ENCODE measurements around the gene GULP1. TPM values are rescaled to one million over a fixed set of nuclear protein-coding genes. Genes with fewer than 3 reads are reported as not detected.

GULP1 gene
- total RNA-seq, 1 experiment from 2014 or later: 140 TPM

DNA sequence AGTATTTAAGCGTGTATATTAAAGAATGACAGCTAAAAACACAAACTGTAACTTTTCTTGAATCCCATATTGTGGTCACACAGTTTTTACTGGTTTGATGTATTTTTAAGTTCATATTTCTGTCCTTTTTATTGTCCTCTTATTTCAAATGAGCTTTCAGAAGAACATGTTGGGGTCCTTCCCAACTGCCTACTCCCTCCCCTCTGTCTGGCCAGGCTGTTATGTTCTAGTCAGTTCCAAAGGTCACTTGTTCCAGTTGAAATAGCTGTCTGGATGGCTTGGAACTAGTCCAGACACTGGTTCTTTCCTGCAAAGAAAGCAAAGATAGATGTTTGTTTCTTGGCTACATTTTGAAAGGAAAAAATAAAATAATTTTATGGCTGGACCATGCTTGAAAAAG lies 306.9 kb downstream of the GULP1 start:
- Histone ChIP-seq H2AK5ac (ENCODE audit: insufficient read length, low read length) (no peak overlapping the region), H3K18ac (ENCODE audit: insufficient read length, low read depth, low read length) (no peak overlapping the region), H3K4me2 (ENCODE audit: insufficient read depth, insufficient read length, low read length) (no peak overlapping the region), H4K8ac (replicated peaks; ENCODE audit: insufficient read length, low read depth, low read length) (no peak overlapping the region), H3K79me2 (ENCODE audit: insufficient read depth, low read length) (no peaks in the 10 kb centered on the region), H3K9ac (ENCODE audit: extremely low read depth, insufficient read length, low read length) (no peak overlapping the region), H3K4me1 (ENCODE audit: insufficient read depth, low read length) (peaks cover 3% of the 10 kb centered on the region; the same call in 1 of the 2 replicates), H2BK12ac (ENCODE audit: insufficient read length, low read depth, low read length) (no peak overlapping the region), H3T11ph (ENCODE audit: low read length) (no peak overlapping the region), H4K5ac (ENCODE audit: insufficient read length, low read depth, low read length) (no peak overlapping the region), H3K4ac (ENCODE audit: low read depth, low read length) (no peak overlapping the region), H2BK15ac (ENCODE audit: low read depth, low read length) (no peak overlapping the region), H2BK20ac (ENCODE audit: low read depth, low read length, poor library complexity, severe bottlenecking) (no peak overlapping the region), H3K9me3 (ENCODE audit: control insufficient read depth, low read depth, low read length) (no peaks in the 10 kb centered on the region), H3K27ac (ENCODE audit: insufficient read length, low read depth, low read length) (no peak overlapping the region), H3K56ac (ENCODE audit: insufficient read length, low read depth, low read length) (no peak overlapping the region), H4K91ac (ENCODE audit: insufficient read length, low read depth, low read length) (no peak overlapping the region), H3K14ac (ENCODE audit: insufficient read depth, low read length) (no peak overlapping the region), H3K27me3 (ENCODE audit: insufficient read depth, low read length) (no peaks in the 10 kb centered on the region), H3K23ac (ENCODE audit: insufficient read length, low read depth, low read length) (no peak overlapping the region), H2BK5ac (ENCODE audit: insufficient read length, low read length) (no peak overlapping the region), H2AFZ (ENCODE audit: low read length) (no peak overlapping the region), H3K23me2 (ENCODE audit: insufficient read length, low read depth, low read length, poor library complexity, severe bottlenecking) (no peaks in the 10 kb centered on the region), H4K20me1 (ENCODE audit: control insufficient read depth, insufficient read depth, insufficient read length) (no peaks in the 10 kb centered on the region), H3K79me1 (ENCODE audit: insufficient read depth, low read depth, low read length, poor library complexity, severe bottlenecking) (no peaks in the 10 kb centered on the region), H2BK120ac (ENCODE audit: low read depth, low read length, poor library complexity, severe bottlenecking) (no peak overlapping the region)
- DNase-seq: no peak
- Mint-ChIP-seq H3K4me1 (peaks cover 23 to 24% of the 10 kb centered on the region in 2 experiments), H3K9me3 (no peaks in the 10 kb centered on the region), H3K4me3 (no peak overlapping the region), H3K27me3 (ENCODE audit: low read depth) (no peaks in the 10 kb centered on the region), H3K36me3 (ENCODE audit: insufficient read depth in 1 of 3, low read depth in 3 of 3) (peaks cover 3 to 10% (median 4%) of the 10 kb centered on the region in 3 experiments; a peak in 3 of 7 replicates), H3K27ac (no peak overlapping the region)
- TF ChIP-seq, protein P1, sequence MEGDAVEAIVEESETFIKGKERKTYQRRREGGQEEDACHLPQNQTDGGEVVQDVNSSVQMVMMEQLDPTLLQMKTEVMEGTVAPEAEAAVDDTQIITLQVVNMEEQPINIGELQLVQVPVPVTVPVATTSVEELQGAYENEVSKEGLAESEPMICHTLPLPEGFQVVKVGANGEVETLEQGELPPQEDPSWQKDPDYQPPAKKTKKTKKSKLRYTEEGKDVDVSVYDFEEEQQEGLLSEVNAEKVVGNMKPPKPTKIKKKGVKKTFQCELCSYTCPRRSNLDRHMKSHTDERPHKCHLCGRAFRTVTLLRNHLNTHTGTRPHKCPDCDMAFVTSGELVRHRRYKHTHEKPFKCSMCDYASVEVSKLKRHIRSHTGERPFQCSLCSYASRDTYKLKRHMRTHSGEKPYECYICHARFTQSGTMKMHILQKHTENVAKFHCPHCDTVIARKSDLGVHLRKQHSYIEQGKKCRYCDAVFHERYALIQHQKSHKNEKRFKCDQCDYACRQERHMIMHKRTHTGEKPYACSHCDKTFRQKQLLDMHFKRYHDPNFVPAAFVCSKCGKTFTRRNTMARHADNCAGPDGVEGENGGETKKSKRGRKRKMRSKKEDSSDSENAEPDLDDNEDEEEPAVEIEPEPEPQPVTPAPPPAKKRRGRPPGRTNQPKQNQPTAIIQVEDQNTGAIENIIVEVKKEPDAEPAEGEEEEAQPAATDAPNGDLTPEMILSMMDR (conservative IDR thresholded peaks at IDR 0.05): no peak
- WGBS (ENCODE audit: extremely low coverage, insufficient read length, low lambda C conversion rate): no CpG with 5 or more reads among the region's 1 CpG
